ENCODE data around the gene RGS6.

The RGS6 gene

GRCh38 chr14:72237722-72238666 lies 305.8 kb downstream of the RGS6 start:
- DNase-seq, result no peak

- DNase-seq, result no peak
These were observed 311.4 kb downstream of the RGS6 start for GRCh38 chr14:72243309-72244293.

DNA sequence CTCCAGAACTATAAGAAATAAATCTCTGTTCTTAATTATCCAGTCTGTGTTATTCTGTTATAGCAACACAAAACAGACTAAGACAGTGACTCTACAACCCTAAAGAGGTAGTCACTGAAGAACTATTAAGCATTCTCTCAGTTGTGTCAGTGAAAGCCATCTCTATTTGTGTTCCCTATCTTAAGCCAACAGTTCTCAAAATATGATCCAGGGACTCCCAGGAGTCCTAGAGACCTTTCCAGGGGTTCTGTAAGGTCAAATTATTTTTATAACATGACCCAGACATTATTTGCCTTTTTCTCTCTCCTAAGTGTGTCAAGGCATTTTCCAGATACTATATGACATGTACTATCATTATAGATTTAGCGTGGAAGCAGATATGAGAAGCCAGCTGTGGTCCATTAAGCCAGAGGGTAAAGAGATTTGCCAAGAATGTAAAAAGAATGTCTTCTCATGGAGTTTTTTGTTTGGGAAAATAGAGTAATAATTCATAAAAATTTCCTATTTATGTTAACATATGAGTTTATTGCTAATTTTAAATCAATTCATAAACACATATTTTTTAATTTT lies 315.8 kb downstream of the RGS6 start:
- no peak for DNase-seq

DNA sequence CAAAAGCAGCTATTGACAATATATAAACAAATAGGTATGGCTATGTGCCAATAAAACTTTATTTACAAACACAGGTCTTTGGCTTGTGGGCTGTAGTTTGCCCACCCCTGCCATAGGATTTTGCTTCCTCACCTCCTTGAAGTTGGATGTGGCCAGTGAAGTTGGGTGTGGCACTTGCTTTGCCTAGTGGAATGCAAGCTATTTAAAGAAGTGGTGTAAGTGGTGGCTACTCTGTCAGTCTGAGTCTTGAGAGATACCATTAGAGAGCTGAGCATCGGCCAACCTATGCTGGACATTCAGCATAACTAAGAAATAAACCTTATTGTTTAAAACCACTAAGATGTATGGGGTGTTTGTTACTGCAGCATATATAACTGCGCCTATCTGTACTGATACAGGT lies 321.3 kb downstream of the RGS6 start:
- no peak for DNase-seq

- DNase-seq, result no peak
These were observed 322.1 kb downstream of the RGS6 start for GRCh38 chr14:72254202-72254936.

DNA sequence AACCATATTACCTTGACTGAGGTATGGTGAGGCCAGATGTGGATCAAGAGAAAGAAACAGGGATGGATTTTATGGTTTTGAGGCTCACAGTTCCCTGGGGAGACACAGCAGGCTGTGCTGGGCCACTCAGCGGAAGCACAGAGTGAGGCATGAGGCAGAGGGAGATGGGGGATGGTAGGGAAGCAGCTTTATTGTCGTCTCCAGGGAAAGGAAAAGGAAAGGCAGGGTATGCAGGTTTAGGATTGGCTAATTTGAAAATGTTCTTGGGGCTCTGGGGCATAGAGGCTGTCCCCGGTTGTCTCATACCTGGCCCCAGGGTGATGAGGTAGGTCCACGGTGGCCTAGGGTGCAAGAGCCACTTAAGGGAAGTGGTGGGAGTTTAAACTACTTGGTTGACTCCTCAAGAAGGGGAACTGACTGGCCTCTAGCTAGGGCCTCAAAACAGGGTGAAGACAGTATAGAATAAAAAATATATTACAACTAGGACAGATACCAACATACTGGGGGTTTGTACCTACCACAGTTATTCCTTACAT lies 322.8 kb downstream of the RGS6 start:
- no peak for DNase-seq

DNA sequence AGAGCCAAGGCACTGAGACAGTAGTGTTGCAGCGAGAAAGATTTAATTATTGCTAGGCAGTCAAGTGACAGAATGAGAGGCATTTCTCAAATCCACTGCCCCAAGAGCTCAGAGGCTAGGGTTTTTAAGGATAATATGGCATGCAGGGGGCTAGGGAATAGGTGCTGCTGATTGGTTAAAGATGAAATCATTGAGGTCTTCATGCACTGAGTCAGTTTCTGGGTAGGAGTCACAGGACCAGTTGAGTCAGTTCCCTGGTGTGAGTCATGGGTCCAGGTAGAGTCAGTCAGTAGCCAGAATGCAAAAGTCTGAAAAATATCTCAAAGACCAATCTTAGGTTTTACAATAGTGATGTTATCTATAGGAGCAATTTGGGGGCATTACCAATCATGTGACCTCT lies 323.8 kb downstream of the RGS6 start:
- DNase-seq, result peak in 1 of 51 donors; percentile 5

DNA sequence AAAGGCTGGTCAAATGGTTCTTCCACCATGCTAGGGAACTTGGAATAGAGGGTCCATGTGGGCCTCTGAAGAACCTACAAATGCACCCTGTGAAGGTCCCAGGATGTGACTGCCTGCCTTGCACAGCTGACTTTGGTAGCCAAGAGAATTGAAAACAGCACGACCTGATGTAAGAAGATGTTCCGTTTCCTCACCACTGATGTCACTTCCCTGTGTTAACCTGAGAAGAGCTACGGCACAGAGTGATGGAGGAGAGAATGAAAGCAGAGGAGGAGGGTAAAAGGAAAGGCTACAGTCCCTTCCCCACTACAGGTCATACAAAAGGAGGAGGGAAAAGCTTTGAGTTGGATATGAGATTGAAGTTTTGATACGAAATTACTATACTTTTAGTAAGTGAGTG lies 328.8 kb downstream of the RGS6 start:
- DNase-seq, result no peak

DNA sequence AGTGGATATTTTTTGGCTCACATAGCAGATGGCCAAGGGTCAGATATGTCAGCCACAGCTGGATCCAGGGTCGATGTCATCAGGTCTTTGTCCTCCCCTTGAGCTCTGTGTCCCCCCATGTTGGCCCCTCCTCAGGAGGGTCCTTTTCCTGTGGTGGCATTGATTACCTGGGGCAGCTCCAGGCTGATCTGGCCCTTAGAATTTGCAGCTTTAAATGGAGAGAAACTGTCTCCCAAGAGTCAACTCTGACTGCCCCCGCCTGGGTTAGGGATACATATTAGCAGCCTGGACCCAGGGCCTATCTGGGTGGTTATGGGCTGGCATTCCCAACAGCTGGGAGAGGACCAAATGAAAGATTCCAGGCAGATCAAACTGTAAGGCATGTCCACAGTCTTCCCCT lies 330.5 kb downstream of the RGS6 start:
- DNase-seq, result no peak

- DNase-seq, result peak in 1 of 51 donors; percentile 1
These were observed 332.5 kb downstream of the RGS6 start for GRCh38 chr14:72264716-72265115.

DNA sequence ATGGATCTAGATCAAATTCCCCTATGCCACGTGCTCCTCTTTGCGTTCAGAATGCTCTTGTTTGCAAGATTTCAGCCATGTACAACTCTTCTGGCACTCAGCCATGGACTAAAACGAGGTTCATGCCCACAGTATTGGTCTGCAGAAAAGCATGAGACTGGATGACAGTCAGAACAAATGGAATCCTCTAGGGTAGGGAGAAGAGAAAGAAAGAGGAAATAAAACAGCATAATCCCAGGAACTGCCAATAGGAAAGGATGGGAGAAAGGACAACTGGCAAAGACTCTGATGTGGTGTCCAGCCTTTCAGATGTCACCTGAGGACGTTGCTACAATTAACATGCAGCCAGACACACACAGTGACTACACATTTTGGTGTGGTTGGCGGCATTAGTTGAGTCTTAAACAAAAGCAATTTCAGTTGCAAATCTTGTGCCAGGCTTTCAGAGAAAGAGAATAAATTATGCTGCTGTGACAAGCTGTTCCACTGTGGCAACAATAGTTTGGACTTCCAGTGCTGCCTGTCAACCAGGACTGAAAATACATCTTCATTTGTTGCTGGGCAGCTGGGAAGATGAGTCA lies 338.0 kb downstream of the RGS6 start:
- peak in 7 of 51 donors; percentile 1 to 35 (median 7) for DNase-seq

- no peak for DNase-seq
These were observed 338.5 kb downstream of the RGS6 start for GRCh38 chr14:72270749-72271148.

DNA sequence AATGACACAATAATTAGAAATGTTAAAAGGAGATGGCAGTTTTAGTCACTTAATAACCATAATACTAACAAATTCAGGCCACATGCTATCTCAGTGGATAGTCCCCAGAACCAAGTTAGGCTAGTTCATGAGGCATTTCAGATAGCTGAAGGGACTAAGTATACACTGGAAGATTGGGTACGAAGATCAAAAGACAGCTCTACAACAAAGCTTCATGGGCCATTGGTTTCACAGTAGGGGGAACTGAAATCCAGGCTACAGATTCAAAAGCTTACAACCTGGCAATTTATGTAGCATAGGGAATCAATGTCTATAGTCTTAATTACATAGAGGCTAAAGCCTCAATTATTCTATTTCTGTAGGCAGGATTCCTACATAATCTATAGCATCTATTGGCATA lies 343.0 kb downstream of the RGS6 start:
- DNase-seq, result no peak

GRCh38 chr14:72278316-72278715 lies 346.1 kb downstream of the RGS6 start:
- no peak for DNase-seq

- DNase-seq, result no peak
These were observed 351.9 kb downstream of the RGS6 start for GRCh38 chr14:72284176-72284575.

DNA sequence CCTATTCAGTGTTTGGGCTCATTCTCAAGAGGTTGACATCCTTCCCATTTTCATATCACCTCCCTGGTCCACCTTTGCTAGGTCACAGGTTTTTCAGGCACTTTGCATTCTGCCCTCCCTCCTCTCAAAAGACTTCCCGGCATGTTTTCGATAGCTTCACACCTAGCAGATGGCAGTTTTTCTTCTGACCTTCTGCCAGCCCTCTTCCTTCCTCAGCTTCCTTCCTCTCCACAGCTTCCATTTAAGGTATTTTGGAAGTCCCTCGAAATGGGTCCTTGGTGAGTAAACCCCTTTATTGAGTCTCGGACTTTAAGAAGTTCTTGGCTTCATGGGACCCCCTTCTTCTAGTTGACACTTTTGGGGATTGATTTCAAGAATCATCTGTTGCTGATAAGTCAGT lies 358.0 kb downstream of the RGS6 start:
- DNase-seq, result no peak

DNA sequence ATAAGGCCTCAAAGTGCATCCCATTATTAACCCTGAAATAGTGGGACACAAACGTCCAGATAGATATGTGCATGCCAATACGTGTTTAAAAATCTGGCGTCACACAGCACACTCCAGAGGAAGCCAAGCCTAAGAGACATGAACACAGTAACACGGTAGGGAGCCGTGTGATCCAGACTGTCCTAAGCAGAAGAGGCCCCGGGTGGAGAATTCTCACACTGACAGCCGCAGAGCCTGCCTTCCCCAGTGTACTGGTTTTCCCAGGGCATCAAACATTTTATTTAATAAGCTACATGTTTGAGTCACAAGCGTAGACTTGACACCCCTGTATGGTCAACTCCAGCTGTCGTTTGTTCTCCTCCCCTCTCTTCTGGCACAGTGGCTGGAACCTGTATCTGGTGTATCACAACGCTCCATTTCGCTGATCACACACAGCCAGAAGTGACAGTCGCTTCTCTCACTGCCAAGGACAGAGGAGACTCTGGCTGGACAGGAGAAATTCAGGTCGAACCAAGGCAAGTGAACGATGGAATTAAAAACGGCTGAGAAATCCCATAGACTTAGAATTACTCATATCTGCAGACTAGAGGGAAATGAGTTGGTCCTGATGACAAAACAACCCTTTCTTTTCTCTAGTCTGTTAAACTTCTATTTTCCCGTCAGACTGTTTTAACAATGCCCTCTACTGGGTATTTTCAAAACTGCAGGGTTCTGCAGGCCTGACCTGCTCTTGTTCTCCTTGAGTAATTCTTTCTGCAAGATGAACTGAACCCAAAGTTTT lies 359.9 kb downstream of the RGS6 start:
- peak in 12 of 51 donors; percentile 1 to 61 (median 10) for DNase-seq

- DNase-seq, result no peak
These were observed 360.4 kb downstream of the RGS6 start for GRCh38 chr14:72292689-72293024.

DNA sequence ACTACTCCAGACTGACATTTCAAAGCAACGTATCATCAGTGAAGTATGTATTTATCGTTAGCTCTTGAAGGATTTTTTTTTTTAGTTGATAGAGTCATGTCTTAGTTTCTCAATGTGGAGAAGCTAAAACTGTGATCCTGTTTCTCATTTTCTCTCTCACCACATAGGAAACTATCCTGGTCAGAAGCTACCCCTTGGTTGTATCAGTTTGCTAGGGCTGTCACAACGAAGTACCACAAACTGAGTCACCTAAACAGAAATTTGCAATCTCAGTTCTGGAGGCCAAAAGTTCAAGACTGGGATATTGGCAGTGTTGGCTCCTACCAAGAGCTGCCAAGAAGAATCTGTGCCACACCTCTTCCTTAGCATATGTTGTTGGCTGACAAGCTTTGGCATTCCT lies 369.1 kb downstream of the RGS6 start:
- no peak for DNase-seq

GRCh38 chr14:72303930-72304329 lies 371.7 kb downstream of the RGS6 start:
- DNase-seq, result no peak
